Stimulated activated CD4-positive, alpha-beta T cell treated with anti-CD3 and anti-CD28 coated beads, TNF-alpha, amount 100 ng/mL, for 48 hours (primary cell): ENCODE measurements around the gene THTPA.
A peak's percentile ranks its signal among the peaks of the same experiment; 100 is the strongest.

Experiments
- DNase-seq, 3 donors: peaks; one replicate each; pipeline ENCODE4 v3.0.0-alpha.2; 2020; ENCODE audit warnings: low read depth in 3 of 3

THTPA gene

DNA sequence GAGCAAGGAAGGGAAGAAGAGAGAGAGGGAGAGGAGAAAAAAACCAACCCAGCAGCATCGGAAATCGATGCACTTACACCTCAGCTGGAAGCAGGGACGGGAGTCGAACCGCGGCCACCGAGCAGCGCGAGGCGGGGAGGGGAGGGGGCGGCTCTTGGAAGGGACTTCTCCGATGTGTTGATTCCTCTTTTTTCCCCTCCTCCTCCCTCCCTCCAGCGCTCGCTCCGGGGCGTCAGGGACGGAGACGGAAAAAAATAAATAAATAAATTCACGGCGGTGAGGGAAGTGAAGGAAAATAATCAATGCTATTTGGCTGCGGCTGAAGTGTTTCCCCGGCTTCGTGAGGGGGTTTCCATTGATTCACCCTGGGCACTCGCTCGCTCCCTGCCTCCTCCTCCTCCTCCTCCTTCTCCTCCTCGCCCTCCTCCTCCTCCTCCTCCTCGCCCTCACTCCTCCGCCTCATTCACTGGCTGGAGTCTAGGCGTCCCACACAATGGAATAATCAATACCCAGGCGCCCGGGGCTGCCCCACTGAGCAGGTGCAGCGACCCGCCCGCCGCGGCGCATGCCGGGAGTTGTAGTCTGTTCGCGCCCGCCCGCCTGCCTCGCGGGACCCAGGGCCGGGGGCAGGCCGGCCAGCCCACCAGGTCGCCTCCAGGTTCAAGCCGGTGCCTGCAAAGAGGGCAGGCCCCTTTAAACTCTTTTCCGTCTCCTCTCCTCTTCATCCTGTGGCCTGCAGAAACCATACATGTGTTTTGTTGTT is 4.6 kb upstream of the THTPA start, which contains the start of gene ZFHX2:
Gene ZFHX2, minus strand, starts transcription at position 500 of the 763 bp plus-strand sequence. CDS start 16,440 bp downstream, outside the sequence.
- peak; percentile 65 to 75 (median 68) for DNase-seq

DNA sequence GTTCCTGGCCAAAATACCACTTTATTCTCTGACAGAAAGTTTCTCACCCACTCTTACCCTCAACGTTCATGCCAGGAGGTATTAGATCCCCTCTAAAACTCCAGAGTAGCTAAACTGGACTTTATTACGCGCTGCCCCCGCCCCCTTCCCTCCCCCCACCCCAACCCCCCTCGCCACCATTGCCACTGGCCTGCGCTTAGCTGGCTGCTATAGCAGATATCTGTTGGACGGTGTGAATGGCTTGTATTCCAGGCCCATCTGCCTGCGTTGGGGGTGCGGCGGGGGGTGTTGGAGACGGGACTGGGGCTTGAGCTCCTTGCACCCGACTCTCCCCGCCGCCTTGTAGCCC is 564 bp upstream of the THTPA start:
- DNase-seq: no peak

DNA sequence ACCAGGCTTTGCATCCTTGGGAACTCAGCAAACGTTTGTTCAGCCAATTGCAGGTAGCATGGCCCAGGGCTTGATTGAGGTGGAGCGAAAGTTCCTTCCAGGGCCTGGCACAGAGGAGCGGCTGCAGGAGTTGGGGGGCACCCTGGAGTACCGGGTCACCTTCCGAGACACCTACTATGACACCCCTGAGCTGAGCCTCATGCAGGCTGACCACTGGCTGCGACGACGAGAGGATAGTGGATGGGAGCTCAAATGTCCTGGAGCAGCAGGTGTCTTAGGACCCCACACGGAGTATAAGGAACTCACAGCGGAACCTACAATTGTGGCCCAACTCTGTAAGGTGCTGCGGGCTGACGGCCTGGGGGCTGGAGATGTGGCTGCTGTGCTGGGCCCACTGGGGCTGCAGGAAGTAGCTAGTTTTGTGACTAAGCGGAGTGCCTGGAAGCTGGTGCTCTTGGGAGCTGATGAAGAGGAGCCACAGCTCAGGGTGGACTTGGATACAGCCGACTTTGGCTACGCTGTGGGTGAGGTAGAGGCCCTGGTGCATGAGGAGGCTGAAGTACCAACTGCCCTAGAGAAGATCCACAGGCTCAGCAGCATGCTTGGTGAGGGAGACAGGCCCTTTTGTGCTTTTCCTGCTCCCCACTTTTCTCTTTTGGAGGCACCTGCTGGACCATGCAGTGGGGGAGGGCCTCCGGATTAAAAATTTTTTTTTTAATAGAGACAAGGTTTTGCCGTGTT is 799 bp downstream of the THTPA start:
- no peak for DNase-seq

DNA sequence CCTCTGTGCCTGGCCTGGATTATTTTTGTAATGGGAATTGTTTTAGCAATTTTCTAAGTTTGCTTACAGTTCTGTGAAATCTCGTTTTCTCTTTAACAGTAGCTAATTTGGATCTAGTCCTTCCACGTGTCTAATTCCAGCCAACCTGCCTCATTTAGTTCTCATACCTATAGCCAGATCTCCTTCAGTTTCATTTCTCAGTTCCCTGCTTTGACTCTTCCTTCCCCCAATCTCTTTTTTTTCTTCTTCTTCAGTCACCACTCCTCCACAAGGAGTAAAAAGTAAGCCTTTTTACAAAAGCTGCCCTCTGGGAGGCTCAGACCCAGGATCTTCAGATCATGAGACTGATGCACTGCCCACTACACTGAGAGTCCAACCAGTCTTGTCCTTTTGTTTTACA is 1.4 kb downstream of the THTPA start:
- DNase-seq: no peak

DNA sequence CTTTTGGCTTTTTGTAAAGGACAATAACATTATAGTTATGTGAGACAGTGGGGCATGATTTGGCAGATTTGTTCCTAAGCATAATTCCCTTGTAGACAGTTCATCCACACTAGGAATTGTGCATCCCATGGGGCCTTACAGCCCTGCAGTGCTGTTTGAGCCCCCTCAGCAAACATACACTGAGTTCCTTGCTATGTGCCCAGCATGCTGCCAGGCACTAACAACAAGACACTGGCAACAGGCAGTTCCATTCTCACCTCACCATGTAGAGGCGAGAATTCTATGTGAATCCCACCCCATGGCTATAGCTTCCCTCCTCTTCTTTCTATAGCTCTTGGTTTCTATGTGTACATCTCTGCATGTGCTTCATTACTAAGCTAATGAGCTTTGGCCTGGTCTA is 1.9 kb downstream of the THTPA start:
- DNase-seq: no peak

DNA sequence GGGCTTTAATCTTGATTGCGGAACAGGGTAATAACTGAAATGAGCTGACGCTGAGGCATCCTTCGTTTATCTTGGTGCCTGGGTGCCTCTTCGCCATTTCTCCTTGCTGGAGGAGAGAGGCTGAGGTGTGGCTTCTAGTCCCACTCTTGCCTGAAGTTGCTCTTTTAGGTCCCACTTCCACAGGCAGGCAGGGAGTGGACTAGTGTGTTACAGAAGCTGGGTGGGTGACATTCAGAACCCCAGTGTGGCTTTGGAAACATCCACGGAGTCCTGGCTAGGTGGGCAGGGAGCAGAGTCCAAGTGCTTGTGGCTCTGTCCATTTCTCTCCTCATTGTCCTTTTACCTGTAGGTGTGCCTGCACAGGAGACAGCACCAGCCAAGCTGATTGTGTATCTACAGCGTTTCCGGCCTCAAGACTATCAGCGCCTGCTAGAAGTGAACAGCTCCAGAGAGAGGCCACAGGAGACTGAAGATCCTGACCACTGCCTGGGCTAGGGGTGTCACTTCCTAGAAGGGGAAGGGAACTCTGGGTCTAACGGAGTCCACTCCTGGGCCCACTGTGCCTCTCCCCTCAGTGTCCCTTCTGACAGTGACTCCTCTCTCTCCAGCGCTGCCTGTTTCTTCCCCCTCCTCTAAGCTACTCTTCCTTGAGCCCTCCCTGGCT is 2.4 kb downstream of the THTPA start:
- no peak for DNase-seq

DNA sequence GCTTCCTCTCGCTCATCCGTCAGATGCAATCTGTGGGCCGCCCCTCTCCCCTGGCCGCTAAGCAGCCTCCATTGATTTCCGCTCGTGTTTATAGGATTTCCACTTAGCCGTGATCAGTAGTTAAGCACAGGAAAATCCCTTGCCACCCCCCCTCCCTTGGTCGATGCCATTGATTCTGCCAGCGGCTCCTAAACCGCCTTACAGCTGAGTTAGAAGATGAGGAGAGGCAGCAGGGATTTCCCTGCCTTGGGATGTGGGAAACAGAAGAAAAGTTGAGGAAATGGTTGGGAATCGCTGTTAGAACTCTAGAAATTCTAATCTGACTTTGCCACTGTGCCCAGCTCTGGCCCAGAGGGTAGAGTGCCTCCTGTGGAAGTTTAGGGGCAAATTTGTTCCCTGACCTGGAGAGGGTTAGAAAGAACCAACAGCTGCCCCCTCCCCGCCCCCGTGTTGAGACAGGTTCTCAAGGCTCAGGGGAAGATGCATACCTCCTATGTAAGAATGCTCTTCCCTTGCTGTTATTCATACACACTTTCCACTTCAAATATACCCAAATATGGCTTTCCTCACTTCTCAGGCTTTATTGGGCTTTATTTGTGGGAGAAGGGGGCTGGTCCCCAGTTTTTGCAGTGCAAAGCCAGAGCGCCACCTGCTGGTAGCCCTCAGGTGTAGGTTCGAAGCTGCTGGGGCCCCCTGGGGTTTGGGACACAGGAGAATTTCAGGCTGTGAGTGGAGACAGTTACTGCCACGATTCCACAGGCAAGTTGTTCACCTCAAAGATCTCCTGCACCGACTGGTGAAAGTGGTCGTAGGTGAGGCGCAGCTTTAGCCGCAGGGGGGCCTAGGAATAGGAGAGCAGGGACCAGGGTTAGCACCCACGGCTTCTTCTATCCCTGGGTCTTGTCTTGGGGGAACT is 3.2 kb downstream of the THTPA start:
- DNase-seq: peak; percentile 37 to 67 (median 56)

DNA sequence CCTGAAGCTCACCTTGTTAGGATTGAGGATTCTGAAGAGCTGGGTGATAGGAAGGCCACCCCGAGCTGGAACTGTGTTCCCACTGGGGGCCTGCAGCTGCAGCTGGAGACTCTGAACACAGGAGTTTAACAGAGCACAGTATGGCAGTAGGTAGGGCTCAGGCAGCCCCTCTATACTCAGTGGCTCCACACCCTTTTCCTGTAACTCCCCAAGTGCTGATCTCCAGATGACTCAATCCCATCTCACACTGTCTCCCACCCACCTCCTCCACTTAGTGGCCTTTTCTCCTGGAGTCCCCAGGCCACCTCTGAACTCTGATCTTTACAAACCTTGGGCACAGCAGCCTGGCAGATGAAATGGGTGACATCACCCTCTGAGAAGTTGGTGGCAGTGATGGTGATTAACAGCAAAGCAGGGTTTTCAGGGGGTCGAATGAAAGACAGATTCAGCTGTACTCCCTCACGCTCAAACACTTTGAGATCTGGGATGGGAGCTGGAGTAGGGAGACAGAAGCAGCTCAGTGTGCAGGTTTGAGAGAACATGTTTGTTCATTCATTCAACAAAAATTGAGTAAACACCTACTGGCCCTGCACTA is 4.0 kb downstream of the THTPA start:
- DNase-seq: no peak

DNA sequence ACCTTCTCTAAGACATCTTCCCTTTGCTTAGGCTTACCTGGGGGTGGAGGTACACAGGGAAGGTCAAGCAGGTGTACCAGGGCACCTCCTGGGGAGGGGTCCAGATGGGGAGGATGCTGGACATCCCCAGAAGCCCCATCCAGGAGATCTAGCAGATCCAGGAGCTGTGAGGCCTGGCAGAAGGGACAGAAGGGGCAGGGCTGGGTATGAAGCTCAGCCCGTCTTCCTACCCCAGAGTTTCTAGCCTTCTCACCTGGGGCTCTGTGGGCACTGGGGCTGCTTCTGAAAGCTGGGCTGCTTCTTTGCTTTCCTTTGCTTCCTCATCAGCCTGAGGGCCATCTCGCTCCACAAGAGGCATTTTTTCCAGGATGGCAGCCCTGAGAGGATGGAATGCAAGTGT is 5.2 kb downstream of the THTPA start:
- DNase-seq: no peak

DNA sequence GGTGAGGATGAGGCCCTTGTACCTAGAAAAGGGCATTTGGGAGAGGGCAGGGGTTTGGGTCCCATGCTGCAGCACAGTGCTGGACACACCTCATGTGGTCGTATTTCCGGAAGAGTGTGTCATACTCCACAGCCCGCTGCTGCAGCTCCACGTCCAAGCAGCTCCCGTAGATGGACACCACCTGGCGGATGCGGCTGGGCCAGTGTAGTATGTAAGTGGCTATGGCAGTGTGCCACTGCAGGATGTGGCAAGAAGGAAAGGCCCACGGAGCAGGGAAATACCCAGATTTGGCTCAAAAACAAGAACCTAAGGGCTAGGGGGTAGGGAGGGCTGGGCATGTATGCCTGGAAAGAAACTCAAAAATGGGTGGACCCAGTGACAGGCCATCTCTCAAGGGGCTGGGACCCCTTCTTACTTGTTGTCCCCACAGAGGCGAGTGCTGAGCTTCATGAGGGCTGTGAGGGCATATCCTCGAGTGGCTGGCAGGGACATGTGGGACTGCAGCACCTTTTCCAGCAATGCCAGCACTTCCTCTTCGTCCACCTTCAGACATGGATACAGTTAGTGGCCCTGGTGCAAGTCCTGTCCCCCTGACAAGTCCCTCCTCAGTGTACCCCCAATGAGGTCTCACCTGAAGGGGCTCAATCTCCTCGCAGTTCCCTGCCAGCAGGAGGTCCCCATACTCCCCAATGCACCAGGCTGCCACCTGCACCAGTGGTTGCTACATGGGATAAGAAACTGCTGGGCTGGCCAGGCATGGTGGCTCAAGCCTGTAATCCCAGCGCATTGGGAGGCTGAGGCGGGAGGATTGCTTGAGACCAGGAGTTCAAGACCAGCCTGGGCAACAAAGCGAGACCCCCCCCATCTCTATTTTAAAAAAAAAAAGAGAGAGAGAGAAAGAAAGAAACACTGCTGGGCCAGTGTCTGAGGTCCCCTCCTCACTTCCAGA is 6.1 kb downstream of the THTPA start:
- no peak for DNase-seq

DNA sequence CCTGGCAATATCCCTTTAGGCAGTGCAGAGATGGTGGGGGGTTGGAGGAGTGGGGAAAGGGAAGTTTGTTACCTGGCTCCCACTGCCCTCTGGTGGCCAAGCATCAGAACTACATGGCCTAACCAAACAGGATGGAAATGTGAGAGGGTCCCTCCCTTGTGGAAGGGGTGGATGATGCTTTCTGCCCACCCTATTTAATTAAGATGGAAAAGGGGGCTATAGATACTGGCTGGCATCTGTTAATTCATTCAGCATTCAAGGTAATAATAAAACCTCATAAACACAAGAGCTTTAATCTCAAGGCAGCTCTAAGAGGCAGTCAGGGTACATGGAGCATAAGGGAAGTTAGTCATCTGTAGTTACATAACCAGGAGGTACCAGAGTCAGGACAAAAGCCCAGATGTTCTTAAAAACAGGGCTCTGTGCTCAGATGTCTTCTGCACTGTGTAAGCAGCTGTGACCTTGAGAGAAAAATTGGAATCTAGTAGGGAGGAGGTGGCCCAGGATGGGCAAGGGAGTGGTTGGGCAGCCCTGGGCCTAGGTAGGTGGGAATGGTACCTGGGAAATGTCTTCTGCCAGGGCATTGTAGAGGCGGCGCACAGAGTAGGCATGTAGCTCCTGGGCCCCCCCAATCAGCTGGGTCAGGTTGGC is 6.9 kb downstream of the THTPA start:
- DNase-seq: no peak

DNA sequence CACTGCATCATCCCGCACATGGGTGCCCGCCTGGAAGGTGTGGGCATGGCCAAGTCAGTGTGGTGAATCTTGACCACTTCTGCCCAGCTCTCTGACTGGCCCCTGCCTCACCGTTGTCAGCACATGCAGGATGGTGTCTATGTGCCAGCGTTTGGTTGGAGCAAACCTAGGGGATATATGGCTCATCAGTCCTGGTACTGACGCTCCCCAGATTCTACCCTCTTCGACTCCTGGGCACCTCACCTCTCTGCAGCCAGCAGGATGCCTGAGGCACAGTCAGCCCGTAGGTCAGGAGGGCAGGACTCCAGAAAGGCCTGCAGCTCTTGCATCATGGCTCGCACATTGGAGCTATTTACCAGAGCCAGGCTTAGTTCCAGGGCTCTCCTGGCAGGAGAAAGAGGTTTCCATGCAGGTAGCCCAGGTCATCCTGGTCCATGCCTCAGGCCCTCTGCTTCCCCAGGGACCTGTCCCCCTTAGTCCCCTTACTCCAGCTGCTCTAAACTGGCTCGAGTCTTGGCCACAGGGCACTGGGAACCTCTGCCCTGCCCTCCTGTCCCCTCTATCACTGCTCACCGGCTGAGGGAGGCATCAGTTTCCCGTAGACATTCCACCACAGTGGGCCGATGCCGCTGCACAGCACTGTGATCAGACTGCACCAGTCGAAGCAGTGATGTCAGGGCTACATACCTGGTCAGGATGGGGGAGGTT is 7.6 kb downstream of the THTPA start:
- DNase-seq: no peak

DNA sequence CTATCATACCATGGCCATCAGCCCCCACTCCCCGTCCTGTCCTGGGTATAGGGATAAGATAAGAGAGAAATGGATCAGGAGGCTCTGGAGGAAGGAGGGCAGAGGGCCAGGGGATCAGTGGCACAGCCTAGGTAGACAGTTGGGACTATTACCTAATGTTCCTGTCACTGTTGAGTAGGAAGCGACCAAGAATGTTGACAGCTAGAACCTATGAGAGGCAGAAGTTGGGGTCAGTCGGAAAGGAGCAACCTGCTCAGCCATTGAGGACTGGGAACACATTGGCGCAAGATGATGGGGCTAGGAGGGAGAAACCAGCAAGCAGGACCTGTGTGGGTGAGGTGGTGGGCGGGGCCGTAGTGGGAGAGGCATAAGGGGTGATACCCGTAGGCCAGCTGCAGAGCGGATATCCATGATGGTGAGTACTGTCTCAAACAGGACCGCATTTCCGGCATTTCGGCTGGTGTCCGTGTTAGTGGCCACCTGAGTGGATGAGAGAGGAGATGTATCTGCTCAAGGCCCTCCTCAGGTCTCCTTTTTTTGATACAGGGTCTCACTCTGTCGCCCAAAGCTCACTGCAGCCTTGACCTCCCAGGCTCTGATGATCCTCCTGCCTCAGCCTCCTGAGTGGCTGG is 8.2 kb downstream of the THTPA start:
- no peak for DNase-seq

DNA sequence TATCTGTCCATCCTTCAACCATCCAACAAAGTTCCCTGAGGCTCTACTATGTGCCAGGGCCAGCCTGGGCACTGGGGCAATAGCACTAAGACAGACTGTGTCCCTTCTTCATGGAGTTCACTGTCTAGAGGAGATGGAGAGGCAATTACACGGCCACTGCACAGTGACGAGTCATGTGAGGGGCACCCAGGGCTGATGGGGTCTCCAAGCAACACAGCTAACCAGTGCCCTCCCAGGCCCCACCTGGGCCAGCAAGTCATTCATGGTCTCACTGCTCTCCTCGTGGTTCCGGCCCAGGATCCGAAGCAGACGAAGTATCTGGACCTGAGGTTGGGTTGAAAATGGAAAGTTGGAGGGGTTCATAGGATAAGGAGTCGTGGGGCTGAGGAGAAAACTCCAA is 8.8 kb downstream of the THTPA start:
- DNase-seq: no peak

DNA sequence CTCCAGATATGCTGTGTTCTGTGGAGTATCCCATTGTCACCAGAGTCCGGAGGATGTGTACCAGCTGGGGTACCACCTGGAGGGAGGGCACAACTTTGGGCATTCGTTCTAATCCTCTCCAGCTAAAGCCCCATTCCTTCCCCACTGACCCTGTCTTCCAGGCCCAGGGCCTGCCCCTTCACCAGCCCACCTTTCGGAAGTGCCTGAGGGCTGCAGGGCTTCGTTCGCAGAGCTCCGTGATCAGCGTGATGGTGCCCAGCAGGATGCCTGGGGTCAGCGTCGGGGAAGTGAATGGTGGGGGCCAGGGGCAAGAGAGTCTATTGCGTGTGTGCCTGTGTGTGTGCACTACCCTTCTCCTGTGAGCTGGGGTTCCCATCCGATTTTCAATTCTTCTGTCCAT is 9.6 kb downstream of the THTPA start:
- no peak for DNase-seq

DNA sequence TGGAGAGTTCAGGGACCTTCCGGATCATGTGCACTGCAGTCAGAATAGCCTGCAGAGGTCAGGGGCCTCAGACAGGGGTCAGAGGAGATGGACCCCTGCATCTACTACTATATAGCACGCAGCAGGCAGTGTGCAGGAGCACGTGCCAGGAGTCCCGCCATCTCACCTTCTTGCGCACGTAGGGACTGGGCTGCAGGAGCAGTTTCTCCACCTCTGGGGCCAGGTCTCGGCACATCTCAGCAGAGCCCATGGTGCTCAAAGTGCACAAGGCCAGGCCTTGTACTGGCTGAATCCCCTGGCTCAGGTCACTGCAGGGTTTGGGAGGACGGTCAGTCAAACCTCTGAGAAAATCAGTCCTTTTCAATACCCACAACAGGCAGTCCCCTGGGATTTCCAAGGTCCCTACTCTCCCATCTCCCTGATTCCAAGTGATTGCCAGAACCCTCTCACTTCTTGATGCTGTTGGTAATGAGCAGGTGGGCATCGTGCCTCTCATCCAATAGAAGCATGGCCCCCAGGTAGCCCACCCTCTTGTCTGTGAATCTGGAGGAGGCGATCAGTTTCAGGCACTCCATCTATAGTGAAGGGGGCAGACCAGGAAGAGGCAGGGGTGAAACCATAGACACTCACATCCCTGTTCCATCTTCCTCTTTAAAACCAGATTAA is 10.2 kb downstream of the THTPA start:
- DNase-seq: no peak

DNA sequence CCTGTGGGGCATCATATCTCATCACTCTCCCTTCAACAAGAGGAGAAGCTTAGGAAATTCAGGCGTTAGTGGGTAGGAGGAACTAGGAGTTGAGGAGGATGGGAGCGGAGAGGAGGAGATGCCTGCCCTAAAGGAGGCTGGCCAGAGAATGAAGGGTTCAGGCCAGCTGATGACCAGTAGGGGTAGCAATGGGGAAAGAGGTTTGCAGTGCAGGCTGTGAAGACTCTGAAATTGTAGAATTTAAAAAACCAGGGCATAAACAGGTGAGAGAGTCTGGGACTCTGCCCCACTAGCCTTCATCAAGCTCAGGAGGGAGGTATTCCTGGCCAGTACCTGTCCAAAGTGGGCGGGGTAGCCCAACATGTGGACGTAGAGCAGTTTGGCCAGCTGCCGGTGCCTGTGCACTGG is 10.7 kb downstream of the THTPA start:
- DNase-seq: no peak
